ENCODE data around the gene CRYGN.

The CRYGN gene

DNA sequence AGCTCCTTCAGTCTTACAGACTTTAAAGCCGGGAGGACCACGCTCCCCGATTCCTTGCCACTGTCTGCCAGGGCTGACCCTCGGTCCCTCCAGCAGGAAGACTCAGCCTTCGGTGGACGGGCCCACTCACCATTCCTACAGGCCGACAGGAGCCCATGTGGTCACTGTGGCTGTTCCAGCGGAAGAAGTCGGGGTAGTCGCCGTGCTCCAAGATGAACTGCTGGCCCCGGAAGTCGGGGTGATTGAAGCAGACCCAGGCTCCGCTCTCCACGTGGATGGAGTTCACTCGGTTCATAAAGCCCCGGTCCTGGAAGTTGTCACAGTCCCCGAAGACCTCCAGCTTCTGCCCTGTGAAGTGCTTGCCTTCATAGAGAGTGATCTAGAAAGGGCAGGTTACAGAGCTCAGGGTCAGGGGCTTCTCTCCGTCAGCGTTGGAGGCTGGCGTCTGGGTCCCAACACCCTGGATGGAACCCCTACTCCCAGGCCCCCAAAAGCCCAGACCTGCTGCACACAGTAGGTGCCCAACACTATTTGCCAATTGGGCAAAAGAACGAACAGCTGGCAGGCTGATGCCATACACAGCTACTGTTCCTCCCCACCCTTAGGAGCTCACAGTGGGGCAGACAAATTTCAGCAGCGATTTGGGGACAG, 1.9 kb downstream of the CRYGN start:
- DNase-seq = no peak

- no peak for DNase-seq
These were observed 2.8 kb downstream of the CRYGN start for GRCh38 chr7:151437159-151437553.

GRCh38 chr7:151436446-151437158, 3.3 kb downstream of the CRYGN start:
- peak; percentile 71 for DNase-seq

DNA sequence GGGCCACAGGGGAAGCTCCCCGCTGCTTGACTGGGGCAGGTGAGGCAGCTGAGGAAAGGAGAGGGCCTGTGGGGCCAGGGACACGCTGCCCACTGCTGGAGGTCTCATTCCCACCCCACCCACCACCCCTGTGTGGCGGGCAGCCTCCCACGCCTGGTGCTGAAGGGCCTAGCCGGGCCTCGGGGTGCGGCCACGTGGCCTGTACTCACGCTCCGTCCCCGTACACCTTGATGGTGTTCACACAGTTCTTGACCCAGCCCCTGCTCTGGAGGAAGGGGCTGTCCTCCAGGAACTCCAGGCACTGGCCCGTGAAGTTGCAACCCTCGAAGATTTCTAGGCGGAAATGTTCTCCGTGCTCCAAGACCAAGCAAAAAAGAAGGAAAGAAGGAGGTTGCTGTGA, 4.0 kb downstream of the CRYGN start:
- no peak for DNase-seq

DNA sequence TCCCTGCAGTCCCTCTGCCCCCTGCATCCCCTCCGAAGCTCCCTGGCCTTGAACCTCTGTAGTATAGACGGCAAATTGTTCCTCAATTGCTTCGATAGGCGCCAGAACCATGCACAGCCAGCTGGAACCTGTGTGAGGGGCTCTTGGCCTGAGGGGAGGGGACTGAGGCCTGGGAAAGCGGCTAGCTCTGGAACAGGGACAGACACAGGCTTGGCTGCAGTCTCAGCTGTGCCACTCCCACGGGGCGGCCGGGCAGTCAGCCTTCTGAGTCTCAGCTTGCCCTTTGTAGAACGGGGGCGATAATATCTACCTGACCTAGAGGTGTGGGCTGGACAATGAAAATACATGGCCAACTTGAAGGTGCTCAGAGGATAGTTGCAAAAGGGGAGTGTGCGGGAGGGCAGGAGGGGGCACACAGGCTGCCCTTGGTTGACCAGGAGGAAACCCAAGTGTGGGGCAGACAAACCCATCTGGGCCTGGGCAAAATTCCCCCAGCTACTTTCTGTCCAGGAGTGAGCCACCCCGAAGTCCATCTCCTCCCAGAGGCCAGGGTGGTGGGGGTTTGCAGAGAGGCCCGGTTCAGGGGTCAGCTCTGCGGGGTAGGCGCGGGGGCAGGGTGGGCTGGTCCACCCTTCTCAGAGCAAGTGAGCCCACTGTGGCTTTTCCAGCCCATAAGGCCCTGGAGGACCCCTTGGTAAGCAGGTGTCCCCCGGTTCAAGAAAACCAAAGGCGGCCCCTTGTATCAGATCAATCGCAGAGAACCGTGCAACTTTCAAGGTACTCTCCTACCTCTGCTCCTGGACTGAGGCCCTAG, 4.6 kb downstream of the CRYGN start:
- no peak for DNase-seq

DNA sequence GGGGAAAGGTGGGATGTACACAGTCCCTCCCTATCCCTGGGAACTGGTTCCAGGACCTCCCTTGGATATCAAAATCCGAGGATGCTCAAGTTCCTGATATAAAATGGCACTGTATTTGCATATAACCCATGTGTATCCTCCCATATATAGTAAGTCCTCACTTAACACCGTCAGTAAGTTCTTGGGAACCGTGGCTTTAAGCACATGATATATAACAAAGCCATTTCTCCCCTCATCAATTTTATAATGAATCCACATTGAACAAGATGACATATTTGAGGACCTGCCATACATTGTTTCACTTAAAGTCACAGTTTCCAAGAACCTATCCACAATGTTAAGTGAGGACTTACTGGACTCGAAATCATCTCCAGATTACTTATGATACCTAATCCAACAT, 5.4 kb downstream of the CRYGN start:
- DNase-seq = no peak

- DNase-seq = no peak
These were observed 6.1 kb downstream of the CRYGN start for GRCh38 chr7:151433721-151434400.

DNA sequence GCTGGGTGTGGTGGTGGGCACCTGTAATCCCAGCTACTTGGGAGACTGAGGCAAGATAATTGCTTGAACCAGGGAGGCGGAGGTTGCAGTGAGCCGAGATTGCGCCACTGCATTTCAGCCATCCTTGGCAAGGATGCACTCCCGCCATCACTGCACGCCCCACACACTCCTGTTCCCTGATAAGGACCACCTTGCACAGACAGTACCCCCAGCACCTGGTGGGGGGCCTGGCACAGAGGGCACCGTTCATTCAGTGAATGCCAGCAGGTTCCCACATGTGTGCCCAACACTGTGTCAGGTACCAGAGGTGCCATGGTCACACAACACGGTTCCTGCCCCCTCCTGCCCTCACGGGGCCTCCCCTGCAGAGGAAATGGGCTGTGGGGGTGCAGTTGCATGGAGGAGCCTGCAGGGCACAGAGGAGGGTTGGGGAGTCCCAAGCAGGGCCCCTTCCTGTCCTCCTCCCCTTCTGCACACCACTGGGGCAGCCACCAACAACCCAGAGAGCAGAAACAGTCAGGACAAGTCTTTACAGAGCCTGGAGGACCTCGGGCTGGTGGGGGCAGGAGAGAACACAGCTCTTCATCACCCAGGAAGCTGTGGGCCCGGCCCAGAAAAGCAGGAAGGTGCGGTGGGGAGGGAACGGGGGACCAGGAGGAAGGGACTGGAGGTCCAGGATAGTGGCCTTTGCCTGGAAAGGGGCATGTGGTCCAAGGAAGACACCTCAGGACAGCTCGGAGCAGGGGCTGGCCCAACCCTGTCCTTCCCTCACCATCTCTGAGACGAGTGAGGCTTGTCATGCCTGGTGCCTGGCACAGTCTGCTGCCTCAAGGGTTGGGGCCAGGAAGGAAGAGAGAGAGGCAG, 7.1 kb downstream of the CRYGN start:
- DNase-seq = no peak

GRCh38 chr7:151431768-151432311, 8.1 kb downstream of the CRYGN start:
- no peak for DNase-seq

DNA sequence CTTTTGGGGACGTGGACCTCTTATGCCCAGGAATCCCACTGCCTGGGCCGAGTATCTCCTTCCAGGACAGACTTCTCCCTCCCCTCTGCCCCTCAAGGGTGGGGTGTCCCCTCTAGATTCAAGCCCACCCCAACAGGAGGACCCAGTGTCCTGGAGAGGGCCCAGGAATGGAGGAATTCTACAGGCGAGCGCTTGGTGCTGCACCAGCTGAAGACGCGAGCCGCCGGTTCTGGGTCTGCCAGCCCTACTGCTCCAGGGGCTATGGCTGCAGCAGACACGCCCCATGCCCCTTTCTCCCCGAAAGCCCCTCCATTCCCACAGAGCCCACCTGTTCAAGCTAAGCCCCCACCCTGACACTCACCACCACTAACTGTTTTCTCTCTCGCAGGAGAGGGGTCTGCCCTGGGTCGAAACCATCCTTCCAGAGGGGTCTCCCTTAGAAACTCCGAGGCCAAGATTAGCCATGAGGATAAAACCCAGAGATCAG, 8.6 kb downstream of the CRYGN start:
- DNase-seq = no peak

DNA sequence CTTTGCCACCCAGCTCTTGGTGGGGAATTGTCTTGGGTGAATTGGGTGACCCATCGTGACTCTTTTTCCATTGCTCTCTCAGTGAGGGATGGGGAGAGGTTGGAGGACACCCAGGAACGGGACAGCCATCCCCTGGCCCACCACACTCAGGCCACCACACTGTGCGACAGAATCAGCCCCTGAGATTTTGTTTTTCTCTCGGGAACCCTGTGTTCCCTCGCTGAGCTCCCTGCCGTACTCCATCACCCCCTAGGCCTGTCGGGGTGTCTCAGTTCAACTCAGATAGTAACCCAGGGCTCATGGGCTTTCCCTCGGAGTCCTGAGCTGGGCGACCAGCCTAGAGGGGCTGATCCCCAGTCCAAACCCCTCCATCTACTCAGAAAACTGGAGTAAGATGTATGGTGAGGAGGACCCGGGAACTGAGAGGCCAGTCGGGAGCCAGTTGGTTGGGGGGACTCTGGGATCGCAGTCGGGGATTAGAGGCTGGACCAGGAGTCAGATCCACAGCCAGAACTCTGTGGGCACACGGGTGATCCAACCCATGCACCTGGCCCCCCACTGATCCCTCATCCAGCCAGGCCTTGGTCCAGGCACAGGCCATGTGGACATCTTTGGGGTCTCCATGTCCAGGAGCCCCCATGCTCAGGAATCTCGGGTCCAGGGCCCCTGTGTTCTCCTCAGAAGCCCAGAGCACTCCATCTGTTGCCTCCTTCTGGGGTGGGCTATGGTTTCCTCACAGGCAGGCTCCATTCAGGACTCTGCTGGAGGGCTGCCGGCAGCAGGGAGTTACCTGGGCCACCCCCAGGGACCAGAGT, 9.3 kb downstream of the CRYGN start:
- DNase-seq = no peak

DNA sequence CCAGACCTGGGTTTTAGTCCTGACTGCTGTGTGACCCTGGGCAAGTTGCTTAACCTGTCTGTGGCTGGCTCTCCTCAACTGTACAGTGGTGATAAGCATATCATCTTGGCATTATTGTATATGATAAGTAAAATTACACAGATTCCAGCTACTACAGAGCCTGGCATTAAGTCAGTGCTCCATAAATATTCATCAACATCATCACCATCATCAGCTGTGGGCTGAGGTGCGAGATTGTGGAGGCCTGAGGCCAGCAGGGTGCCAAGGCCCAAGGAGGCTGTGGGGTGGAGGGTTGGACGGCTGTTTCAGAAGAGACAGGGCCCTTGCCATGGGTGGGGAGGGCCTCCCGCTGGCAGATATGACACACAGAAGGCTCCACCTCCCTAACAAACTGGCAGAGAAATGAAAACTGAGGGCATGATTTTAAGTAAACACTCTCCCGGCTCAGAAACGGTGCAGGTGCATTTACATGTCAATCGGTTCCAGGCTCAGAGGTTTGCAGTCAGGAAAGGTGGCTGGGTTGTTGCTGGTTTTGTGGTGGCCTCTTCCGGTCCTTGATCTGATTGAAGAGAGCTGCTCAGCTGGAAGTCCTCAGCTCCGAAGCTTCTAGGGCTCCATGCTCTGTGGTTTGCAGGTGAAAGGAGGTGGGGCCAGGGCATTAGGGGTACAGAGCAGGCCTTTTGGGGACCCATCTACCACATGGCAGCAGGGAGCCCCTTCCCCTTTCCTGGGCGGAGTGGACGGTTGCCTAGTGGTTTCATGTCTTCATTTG, 10.2 kb downstream of the CRYGN start:
- no peak for DNase-seq

DNA sequence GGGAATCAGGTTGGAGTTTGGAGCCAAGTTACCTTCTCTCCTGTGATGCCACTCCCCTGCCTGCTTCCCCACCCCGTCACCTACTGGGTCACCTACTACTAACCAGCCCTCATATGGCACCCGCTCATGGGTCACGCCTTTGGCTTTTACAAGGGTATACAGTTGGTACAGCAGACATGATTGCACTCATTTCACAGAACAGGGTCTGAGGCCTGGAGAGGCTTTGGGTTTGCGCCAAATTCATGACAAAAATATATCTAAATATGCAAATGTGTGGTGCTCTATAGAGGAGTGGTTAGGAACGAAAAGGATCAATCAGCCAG, 10.7 kb downstream of the CRYGN start:
- DNase-seq = no peak

DNA sequence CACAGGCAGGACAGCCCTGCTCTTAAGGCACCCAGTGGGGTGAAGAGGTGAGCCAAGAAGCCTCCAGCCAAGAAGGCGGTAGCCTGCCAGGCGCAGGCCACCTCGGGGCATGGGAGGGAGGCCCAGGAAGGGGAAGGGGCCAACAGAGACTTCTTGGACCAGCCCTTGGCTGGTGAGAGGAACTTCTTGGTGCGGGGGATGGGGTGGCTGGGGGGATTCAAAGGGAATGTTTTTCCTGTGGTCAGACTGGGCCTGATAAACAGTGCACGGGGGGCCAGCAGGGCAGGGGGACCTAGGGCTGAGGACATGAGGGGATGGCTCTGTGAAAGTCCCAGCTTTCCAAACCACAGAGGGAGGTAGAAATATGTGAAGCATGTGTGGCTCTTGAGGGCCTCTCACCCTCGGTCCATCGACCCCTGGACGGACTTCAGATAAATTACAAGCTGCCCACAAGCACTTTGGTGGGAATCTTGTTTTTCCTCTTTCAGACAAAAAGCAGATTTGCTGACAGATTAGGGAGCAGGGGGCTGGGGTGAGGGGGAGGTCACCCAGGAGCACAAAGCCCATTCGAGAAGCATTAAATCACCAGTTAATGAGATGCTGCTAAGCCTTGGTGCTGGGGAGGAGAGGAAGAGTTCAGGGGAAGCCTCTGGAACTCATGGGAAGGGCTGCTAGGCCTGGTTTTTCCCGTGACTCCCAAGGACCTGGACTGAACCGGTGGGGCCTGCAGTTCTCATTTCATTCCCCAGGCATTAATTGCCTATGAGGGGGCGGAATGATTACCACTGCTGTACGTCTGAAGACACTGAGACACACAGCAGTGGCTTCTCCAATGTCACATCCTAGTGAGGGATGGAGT, 11.3 kb downstream of the CRYGN start:
- peak; percentile 58 for DNase-seq

- DNase-seq = no peak
These were observed 12.1 kb downstream of the CRYGN start for GRCh38 chr7:151427705-151428377.

- DNase-seq = no peak
These were observed 12.8 kb downstream of the CRYGN start for GRCh38 chr7:151426904-151427704.

DNA sequence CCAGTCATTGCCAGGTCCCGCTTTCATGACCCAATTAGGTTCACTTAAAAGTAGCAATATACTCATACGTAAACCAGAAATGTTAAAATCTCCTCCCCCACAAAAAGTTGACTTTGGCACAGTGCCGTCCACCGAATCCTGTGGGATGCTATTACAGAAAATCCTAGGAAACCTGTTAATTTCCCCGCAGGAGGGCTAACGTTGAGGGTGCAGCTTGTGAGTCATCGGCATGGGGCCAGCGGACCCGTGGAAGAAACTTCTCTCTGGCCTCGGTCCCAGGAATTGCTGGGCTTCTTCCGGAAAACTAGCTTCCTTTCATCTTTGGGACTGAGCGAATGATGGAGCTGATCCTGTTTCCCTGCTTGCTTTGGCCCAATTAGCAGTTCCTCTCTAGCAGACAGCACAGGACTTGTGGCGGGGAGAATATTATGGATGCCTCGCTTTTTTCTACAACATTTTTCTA, 13.5 kb downstream of the CRYGN start:
- peak; percentile 82 for DNase-seq
